HepG2 (cell line): Measurements from ENCODE around the gene NR2F6. TPM values are rescaled to one million over a fixed set of nuclear protein-coding genes. Genes with fewer than 3 reads are reported as not detected.

ENCODE experiments used
- ATAC-seq: fragments of 200-7000 bp; cut with Tn5 transposase; 3 replicates; pipeline ENCODE4 v1.9.1; 2020; ENCODE audit warnings: mild to moderate bottlenecking, moderate library complexity
- BruUV-seq: library from RNA; stranded (reverse); fragments of 400-500 nt; replicated peaks from 2 replicates; lab custom pipeline; 2021; lab: Mats Ljungman, UMichigan
- CTCF ChIA-PET: fragments of 300-600 bp; formaldehyde crosslinking; extraction: SDS; loops from one replicate; lab custom pipeline; 2021; ENCODE audit warnings: low total read pairs, inconsistent platforms, low intra/inter-chr PET ratio; lab: Yijun Ruan, JAX
- POLR2A ChIA-PET: fragments of 350-600 bp; sonication (Branson Sonifier 250); formaldehyde crosslinking; loops from one replicate; lab custom pipeline; 2020; ENCODE audit warnings: antibody characterized with exemption, inconsistent platforms; lab: Yijun Ruan, JAX
- DNase-seq: peaks from one replicate; pipeline ENCODE4 v3.0.0-alpha.2; 2015; ENCODE audit warnings: low spot score
- FAIRE-seq: peaks from 3 replicates; lab custom pipeline; 2011; peaks lifted over from hg19 to GRCh38; lab: Jason Lieb, UNC
- H2AFZ ChIP-seq: one replicate; pipeline ENCODE4 v1.6.1; 2011; ENCODE audit warnings: low read length, inconsistent platforms
- H3K27ac ChIP-seq: fragments of 300-600 bp; 3 replicates; pipeline ENCODE4 v1.8.0; 2011; ENCODE audit warnings: mixed run types, mild to moderate bottlenecking, mixed read lengths, low read length, inconsistent platforms; ENCODE audit not compliant: insufficient read depth; ENCODE audit errors: extremely low read length
- H3K27me3 ChIP-seq, 2 experiments: fragments of 200-600 bp in 1 of 2; 2 replicates in 1 of 2; 3 replicates in 1 of 2; pipeline versions ENCODE4 v1.6.0 to v1.8.0; 2011; ENCODE audit warnings: low read length in 2 of 2, mild to moderate bottlenecking in 2 of 2, moderate library complexity in 2 of 2, inconsistent platforms in 1 of 2; ENCODE audit not compliant: insufficient read depth in 2 of 2, control insufficient read depth in 1 of 2
- H3K36me3 ChIP-seq, 2 experiments: fragments of 200-600 bp in 1 of 2; replicated peaks in 1 of 2; 2 replicates in 1 of 2; 3 replicates in 1 of 2; pipeline versions ENCODE4 v1.5.1 to v1.8.0; 2011; ENCODE audit warnings: low read length in 2 of 2, inconsistent platforms in 1 of 2; ENCODE audit not compliant: insufficient read depth in 2 of 2, control insufficient read depth in 1 of 2
- H3K4me1 ChIP-seq: 2 replicates; pipeline ENCODE4 v1.5.1; 2012; ENCODE audit warnings: low read length, inconsistent platforms; ENCODE audit not compliant: insufficient read depth
- H3K4me2 ChIP-seq: 2 replicates; pipeline ENCODE4 v1.6.0; 2011; ENCODE audit warnings: low read depth, low read length, inconsistent platforms
- H3K4me3 ChIP-seq, 3 experiments: fragments of 200-600 bp in 1 of 3; sonication (generic), shearing (Covaris generic) in 1 of 3; replicated peaks in 1 of 3; 2 replicates each; pipeline ENCODE4 v1.5.1; 2011 to 2016; ENCODE audit warnings: low read length in 3 of 3, inconsistent platforms in 2 of 3, low read depth in 2 of 3, mild to moderate bottlenecking in 2 of 3, control low read depth in 1 of 3, mixed read lengths in 1 of 3; ENCODE audit not compliant: insufficient read depth in 1 of 3
- H3K79me2 ChIP-seq: one replicate; pipeline ENCODE4 v1.6.1; 2011; ENCODE audit warnings: low read length, inconsistent platforms; ENCODE audit not compliant: insufficient read depth
- H3K9ac ChIP-seq: 2 replicates; pipeline ENCODE4 v1.6.0; 2011; ENCODE audit warnings: mild to moderate bottlenecking, low read depth, low read length, inconsistent platforms; ENCODE audit not compliant: insufficient read depth
- H3K9me3 ChIP-seq: 2 replicates; pipeline ENCODE4 v1.5.1; 2012; ENCODE audit warnings: mild to moderate bottlenecking, low read length
- H4K20me1 ChIP-seq: 2 replicates; pipeline ENCODE4 v1.6.0; 2011; ENCODE audit warnings: inconsistent platforms, mild to moderate bottlenecking, low read length, moderate library complexity; ENCODE audit not compliant: insufficient read depth
- AKNA ChIP-seq: sonication (generic); formaldehyde crosslinking; IDR thresholded peaks from 2 replicates; pipeline ENCODE4 v1.4.0; 2020; ENCODE audit warnings: missing genetic modification reagents, borderline replicate concordance
- EZH2 ChIP-seq: conservative IDR thresholded peaks from 2 replicates; pipeline ENCODE4 v1.6.1; 2012; ENCODE audit warnings: mild to moderate bottlenecking, low read depth, low read length, moderate library complexity
- NCOA2 ChIP-seq: sonication (generic); formaldehyde crosslinking; IDR thresholded peaks from 2 replicates; pipeline ENCODE4 v1.8.0; 2022; ENCODE audit warnings: inconsistent platforms
- NFYB ChIP-seq: sonication (generic); formaldehyde crosslinking; IDR thresholded peaks from 2 replicates; pipeline ENCODE4 v1.4.0; 2020; ENCODE audit warnings: missing genetic modification reagents
- PHF20 ChIP-seq: sonication (generic); formaldehyde crosslinking; IDR thresholded peaks from 2 replicates; pipeline ENCODE4 v1.5.0; 2020; ENCODE audit warnings: mild to moderate bottlenecking, missing genetic modification reagents
- TBL1XR1 ChIP-seq: fragments of 150-350 bp; IDR thresholded peaks from 2 replicates; pipeline ENCODE4 v1.6.1; 2014; ENCODE audit warnings: borderline replicate concordance, low read length; ENCODE audit not compliant: partially characterized antibody
- ZNF577 ChIP-seq: sonication (generic); formaldehyde crosslinking; IDR thresholded peaks from 2 replicates; pipeline ENCODE4 v1.4.0; 2020; ENCODE audit warnings: mild to moderate bottlenecking, low read depth, missing genetic modification reagents, borderline replicate concordance
- ZNF747 ChIP-seq: sonication (generic); formaldehyde crosslinking; IDR thresholded peaks from 2 replicates; pipeline ENCODE4 v1.8.1; 2023; ENCODE audit warnings: missing genetic modification reagents, mild to moderate bottlenecking, borderline replicate concordance
- ZXDC ChIP-seq: sonication (generic); formaldehyde crosslinking; IDR thresholded peaks from 2 replicates; pipeline ENCODE4 v1.5.0; 2020; ENCODE audit warnings: mild to moderate bottlenecking, missing genetic modification reagents
- WGBS: methylation state at CpG from one replicate; pipeline ENCODE4 v1.1.6; 2017; ENCODE audit warnings: low lambda C conversion rate; 5-methylcytosine and 5-hydroxymethylcytosine counted together
- in situ Hi-C: cut with HindIII; loops from 2 replicates; pipeline ENCODE4 v1.10.0; 2017; ENCODE audit warnings: low pct_unique_long_range_greater_than_20kb; ENCODE audit not compliant: extremely low pct_ligation_motif_present
- intact Hi-C: fragments of 100-400 bp; cut with micrococcal nuclease; formaldehyde crosslinking; loops from one replicate; pipeline ENCODE4 v1.10.0; 2022; ENCODE audit not compliant: unreplicated experiment
- polyA plus RNA-seq, 8 experiments: library from polyadenylated mRNA; depleted of rRNA in 3 of 8; stranded (reverse) in 7 of 8; unstranded in 1 of 8; fragments of >200 nt; fragmentation: Illumina TruSeq in 4 of 8; extraction: Trizol in 4 of 8; gene quantifications; 2 replicates each; pipeline versions ENCODE4 v1.2.1 to v1.2.3, GENCODE V29; 2011 to 2016; ENCODE audit warnings: low read depth in 4 of 8, missing spikeins in 1 of 8, mixed read lengths in 1 of 8; ENCODE audit not compliant: insufficient read depth in 1 of 8
- total RNA-seq, 5 experiments: library from RNA; depleted of rRNA; stranded (reverse); fragments of >200 nt; fragmentation: Illumina TruSeq; extraction: Trizol; gene quantifications; 2 replicates each; pipeline ENCODE4 v1.2.3, GENCODE V29; 2016; ENCODE audit warnings: low read depth in 1 of 5

Gene NR2F6
- total and polyA plus RNA-seq, 2 of the 13 experiments (the other 11 are each of a cell fraction or from before 2014, with no cell fraction given): 30.9 to 72.4 TPM

GRCh38 chr19:17185590-17185989, 60.1 kb downstream of the NR2F6 start:
- H3K9ac ChIP-seq: no peak overlapping the region
- intact Hi-C loops: no loop called here
- H3K9me3 ChIP-seq: no peaks in the 10 kb centered on the region
- no peak for TF ChIP-seq ZNF747 (CRISPR knock-in tag)
- TF ChIP-seq AKNA (CRISPR knock-in tag): no peak
- TF ChIP-seq ZNF577: no peak
- no peak for TF ChIP-seq NFYB (CRISPR knock-in tag)
- TF ChIP-seq TBL1XR1: no peak
- no peak for TF ChIP-seq ZXDC
- no peak for TF ChIP-seq NCOA2 (CRISPR knock-in tag)
- TF ChIP-seq EZH2: no peak
- no peak for TF ChIP-seq PHF20 (CRISPR knock-in tag)
- no peaks in the 10 kb centered on the region for H4K20me1 ChIP-seq
- in situ Hi-C loops: no loop called here
- POLR2A ChIA-PET: interaction anchor here (0.6 to 0.7 kb wide), 2 partner anchors 13 to 988 kb away, joined by 3 read pairs; no protein-coding TSS in a partner anchor
- ATAC-seq (no peak), FAIRE-seq (no peak), DNase-seq (no peak)
- no peak overlapping the region for H2AFZ ChIP-seq
- no peaks in the 10 kb centered on the region for H3K4me1 ChIP-seq
- H3K4me3 ChIP-seq: no peak overlapping the region
- CTCF ChIA-PET: no interaction called here
- peaks cover 14 to 16% of the 10 kb centered on the region in 2 experiments; a peak in 4 of 5 replicates for H3K36me3 ChIP-seq
- WGBS: 99% methylated on average over 5 of the region's 8 CpGs
- no peak overlapping the region for H3K4me2 ChIP-seq
- no peak overlapping the region for H3K27ac ChIP-seq
- H3K27me3 ChIP-seq: no peaks in the 10 kb centered on the region
- no TSS peak for BruUV-seq
- no peaks in the 10 kb centered on the region for H3K79me2 ChIP-seq
